HG03025 (cell line): ENCODE results near the gene PLEKHA6.

Experiments
- ATAC-seq: cut with Tn5 transposase; IDR thresholded peaks from one replicate; pipeline ENCODE4 v1.9.1; 2021; ENCODE audit warnings: mild to moderate bottlenecking, moderate library complexity; ENCODE audit not compliant: unreplicated experiment, low FRiP score

Gene PLEKHA6

DNA sequence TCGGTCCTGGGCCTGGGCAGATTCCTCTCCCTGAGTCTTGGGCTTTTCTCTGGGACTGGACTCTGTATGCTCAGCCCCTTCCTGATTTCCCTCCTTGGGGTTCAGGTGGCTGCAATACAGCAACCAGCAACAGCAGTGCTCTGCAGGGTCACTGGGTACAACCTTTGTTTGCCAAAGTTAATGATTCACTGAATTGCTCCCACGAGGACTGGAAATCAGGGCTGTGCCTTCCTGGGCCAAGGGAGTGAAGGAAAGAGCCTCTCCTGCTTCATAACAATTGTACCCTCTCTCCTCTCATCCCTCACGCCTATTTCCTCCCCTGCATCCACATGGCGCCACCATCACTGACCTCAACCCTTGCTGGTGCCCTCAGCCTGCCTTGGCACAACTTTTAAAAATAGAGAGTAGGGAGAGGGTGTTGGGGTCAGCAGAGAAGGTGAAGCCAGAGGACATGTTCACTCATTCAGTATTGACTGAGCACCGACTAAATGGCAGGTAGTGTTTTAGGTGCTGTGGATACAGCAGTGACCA is 93.2 kb downstream of the PLEKHA6 start:
- no peak for ATAC-seq

- no peak for ATAC-seq
These were observed 94.1 kb downstream of the PLEKHA6 start for GRCh38 chr1:204265665-204266064.

DNA sequence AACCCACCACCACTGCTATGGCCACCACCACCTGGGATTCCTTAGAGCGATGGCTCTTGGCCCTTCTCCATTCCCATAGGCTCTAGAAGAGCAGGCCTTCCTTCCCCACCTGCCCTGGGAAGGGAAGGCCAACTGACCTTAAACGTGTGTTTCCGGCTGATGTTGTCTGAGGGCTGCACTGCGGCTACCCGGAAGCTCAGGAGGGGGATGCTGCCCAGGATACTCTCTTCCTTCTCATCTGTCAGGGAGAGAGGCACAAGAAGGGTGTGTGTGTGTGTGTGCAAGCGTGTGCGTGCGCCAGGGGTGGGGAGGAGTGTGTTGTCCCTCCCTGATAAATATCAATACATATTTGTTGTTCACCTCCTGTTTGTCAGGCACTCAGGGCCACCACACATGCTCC is 94.9 kb downstream of the PLEKHA6 start:
- no peak for ATAC-seq

DNA sequence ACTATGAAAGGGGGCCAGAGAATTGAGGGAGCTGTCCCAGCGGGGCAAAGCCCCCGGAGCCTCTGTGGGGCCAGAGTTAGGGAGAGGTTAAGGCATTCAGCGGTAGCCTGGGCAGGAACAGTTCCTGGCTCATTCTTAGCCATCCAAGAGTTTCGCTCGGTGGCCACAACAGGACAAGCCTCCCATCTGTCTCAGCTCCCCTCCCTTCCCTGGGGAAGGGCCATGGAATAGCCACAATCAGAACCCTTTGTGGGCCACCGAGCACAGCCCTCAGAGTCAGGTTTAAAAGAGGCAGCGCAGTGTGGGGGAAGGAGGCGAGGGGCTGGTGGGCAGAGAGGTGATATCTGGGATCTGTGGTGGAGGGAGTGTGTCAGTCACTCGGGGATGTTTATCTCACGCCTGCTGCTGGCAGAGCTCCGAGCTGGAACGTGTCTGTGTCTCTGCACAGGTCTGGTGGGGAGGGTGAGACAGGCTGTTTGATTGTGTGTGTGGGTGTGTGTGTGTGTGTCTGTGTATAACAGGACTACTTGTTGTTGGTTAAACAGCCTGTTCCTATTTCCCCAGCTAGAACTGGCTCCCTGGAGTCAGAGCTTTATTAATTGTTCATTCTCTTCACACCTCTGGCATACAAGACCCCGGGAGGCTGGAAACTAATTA is 96.3 kb downstream of the PLEKHA6 start:
- ATAC-seq = no peak

GRCh38 chr1:204262506-204263253 is 97.0 kb downstream of the PLEKHA6 start:
- no peak for ATAC-seq

- no peak for ATAC-seq
These were observed 97.8 kb downstream of the PLEKHA6 start for GRCh38 chr1:204261746-204262505.

- no peak for ATAC-seq
These were observed 98.5 kb downstream of the PLEKHA6 start for GRCh38 chr1:204261266-204261665.

GRCh38 chr1:204260601-204261197 is 99.0 kb downstream of the PLEKHA6 start:
- no peak for ATAC-seq

DNA sequence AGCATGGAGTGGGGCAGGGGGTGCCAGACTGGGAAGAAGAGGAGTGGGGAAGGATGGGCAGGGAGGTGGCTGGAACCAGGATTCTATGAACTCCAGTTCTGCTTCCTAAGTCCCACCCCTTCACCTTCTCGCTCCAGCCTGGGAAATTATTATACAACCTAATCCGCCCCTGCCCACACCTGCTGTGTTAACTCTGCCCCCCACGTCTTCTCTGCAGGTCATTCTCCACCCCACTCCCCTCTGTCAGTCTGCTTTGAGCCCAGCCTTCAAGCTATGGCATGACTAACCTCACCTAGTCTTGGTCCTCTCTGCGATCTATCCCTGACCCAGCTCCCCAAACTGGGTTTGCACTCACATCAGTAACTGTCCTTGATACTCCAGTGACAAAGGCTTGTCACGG is 99.9 kb downstream of the PLEKHA6 start:
- no peak for ATAC-seq

DNA sequence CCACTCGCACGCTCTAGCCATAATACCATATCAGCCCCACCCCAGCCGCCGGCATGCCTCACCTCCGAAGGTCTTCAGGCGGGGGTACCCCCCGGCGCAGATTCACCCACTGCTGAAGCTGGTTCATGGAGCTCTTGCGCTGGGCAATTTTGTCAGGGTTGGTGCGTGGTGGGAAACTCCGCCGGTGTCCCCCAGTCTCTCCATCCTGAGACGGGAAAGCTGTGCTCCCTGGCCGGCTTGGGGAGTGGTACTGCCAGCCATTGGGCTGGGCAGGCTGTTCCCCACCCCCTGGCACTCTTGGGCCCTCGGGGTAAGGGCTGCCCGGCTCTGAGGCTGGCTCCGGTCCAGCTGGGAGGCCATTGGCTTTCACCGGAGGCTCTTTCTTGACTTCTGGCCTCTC is 100.5 kb downstream of the PLEKHA6 start:
- ATAC-seq = no peak

GRCh38 chr1:204258213-204259115 is 101.3 kb downstream of the PLEKHA6 start:
- ATAC-seq = no peak

GRCh38 chr1:204257446-204257845 is 102.3 kb downstream of the PLEKHA6 start:
- no peak for ATAC-seq

- no peak for ATAC-seq
These were observed 103.2 kb downstream of the PLEKHA6 start for GRCh38 chr1:204256531-204256930.

DNA sequence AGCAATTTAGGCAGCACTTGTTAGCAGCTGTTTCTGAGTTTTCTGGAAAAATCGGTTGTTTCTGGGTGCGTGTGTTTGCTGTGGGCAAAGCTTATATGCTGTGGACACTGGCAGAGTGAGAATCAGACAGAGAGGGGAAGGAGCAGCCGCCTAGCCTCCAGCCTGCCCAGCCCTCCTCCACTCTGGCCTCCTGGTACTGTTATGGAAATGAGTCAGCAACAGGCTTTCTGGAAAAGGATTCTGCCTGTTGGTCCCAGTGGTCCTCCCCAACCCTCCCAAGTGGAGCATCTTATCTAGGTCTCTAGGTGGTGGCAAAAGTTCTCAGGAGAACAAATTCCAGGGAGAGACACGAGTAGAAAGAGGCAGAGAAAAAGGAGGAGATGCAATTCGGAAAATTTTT is 103.8 kb downstream of the PLEKHA6 start:
- no peak for ATAC-seq

DNA sequence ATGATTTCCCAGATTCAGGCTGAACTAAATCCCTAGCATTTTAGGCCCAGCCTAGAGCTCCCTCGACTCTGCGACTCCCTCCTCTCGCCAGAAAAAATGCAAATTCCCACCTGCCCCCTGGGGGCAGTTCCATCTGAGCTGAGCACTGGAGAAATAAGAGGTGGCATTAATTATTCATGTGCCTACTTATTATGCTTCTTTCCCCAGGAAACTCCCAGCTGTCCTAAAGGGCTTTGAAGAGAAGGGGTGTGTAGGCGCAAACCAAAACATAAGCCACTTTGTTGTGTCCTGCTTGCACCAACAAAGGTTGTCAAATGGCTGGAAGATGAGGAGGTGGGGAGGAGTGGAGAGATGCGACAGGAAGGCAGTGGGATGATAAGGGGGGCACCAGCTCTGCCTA is 104.5 kb downstream of the PLEKHA6 start:
- no peak for ATAC-seq

GRCh38 chr1:204254031-204254661 is 105.6 kb downstream of the PLEKHA6 start:
- no peak for ATAC-seq

DNA sequence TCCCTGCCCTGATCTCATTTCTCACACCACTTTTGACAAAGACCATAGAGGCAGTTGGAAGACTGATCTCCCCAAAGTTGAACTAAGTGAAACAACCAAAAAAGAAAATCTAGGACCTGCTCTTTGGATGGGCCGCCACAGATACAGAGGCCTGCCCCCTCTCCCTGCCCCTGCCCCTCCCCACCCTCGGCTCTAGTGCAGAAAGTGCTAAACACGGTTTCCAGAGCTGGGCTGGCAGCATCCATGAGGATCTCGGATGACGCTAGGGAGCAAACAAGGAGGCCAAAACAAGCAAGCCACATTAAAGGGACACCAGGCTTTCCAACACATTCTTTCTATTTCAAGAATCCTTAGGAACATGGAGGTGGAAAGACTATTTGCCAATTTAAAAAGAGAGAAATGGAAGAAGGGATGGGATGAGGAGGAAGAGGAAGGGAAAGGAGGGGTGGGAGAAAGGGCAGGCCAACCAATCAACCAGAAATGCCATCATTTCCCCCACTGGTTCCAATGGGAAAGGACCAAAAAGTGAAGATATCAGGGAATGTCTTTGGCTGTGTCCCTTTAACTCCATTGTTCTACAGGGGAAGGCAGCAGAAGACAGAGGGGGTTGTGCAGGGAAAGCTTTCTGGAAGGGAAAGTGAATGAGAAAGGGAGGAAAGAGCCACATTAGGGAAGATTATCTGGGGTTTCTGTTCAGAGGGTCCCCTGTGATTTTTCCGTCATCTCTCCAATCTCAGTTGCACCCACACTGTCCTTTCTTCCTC is 107.6 kb downstream of the PLEKHA6 start:
- ATAC-seq = no peak

DNA sequence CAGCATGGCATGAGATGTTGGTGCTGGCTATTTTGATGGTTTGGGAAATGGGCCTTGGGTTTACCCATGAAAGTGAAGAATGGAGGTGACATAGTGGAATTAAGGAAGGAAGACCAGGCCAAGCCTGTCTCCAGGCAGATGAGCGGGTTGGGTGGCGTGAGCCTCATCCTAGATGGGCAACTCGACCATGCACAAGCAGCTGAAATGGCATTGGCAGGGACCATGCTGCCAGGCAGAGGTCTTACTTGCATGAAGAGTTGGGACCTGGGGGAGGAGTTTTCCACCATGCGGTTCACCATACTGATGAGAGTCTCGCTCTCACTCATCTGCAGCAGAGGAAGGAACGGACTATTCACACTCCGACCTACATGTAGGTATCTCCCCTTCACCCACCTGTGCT is 108.4 kb downstream of the PLEKHA6 start:
- no peak for ATAC-seq
